Endothelial cell (in vitro differentiated cells): ENCODE results near the gene IGSF9. TPM values are rescaled to one million over a fixed set of nuclear protein-coding genes. Genes with fewer than 3 reads are reported as not detected.
A peak's percentile ranks its signal among the peaks of the same experiment; 100 is the strongest.

Source experiments
- DNase-seq: peaks from one replicate; pipeline ENCODE4 v3.0.0; 2021; ENCODE audit warnings: low spot score
- H3K27ac Mint-ChIP-seq: one replicate; pipeline ENCODE4 v1.8.0; 2021; ENCODE audit warnings: mixed read lengths, inconsistent platforms; ENCODE audit not compliant: unreplicated experiment
- H3K27me3 Mint-ChIP-seq: one replicate; pipeline ENCODE4 v1.8.0; 2021; ENCODE audit warnings: mild to moderate bottlenecking, moderate library complexity, mixed read lengths, inconsistent platforms; ENCODE audit not compliant: unreplicated experiment
- H3K36me3 Mint-ChIP-seq: one replicate; pipeline ENCODE4 v1.8.0; 2021; ENCODE audit warnings: mild to moderate bottlenecking, low read depth, mixed read lengths, inconsistent platforms; ENCODE audit not compliant: unreplicated experiment
- H3K4me1 Mint-ChIP-seq: one replicate; pipeline ENCODE4 v1.8.0; 2021; ENCODE audit warnings: mild to moderate bottlenecking, mixed read lengths, inconsistent platforms; ENCODE audit not compliant: unreplicated experiment
- H3K4me3 Mint-ChIP-seq: one replicate; pipeline ENCODE4 v1.8.0; 2021; ENCODE audit warnings: mild to moderate bottlenecking, mixed read lengths, inconsistent platforms; ENCODE audit not compliant: unreplicated experiment
- H3K9me3 Mint-ChIP-seq: one replicate; pipeline ENCODE4 v1.8.0; 2021; ENCODE audit warnings: mixed read lengths, inconsistent platforms; ENCODE audit not compliant: unreplicated experiment
- CTCF ChIP-seq: fragments of 200-600 bp; sonication (generic); IDR thresholded peaks from one replicate; pipeline ENCODE4 v1.5.0; 2021; ENCODE audit warnings: antibody characterized with exemption; ENCODE audit not compliant: unreplicated experiment
- total RNA-seq: library from RNA; stranded (reverse); fragmentation: NEBNext Ultra II Directional; extraction: Animal tissue kit (Norgen Biotek cat#: 25700); gene quantifications from one replicate; pipeline ENCODE4 v1.2.1, GENCODE V29; 2021; ENCODE audit not compliant: unreplicated experiment

IGSF9 gene
- total RNA-seq, 1 donor from 2014 or later, result 2.2 TPM

GRCh38 chr1:159924025-159924790 is 21.2 kb downstream of the IGSF9 start:
- H3K4me3 Mint-ChIP-seq, result peak overlapping the region; percentile 94
- H3K4me1 Mint-ChIP-seq, result peaks cover 20% of the 10 kb centered on the region
- peaks cover 30% of the 10 kb centered on the region for H3K36me3 Mint-ChIP-seq
- peaks cover 35% of the 10 kb centered on the region for H3K27me3 Mint-ChIP-seq
- DNase-seq, result peak; percentile 47
- H3K9me3 Mint-ChIP-seq, result peaks cover 3% of the 10 kb centered on the region
- H3K27ac Mint-ChIP-seq, result peak overlapping the region; percentile 100
- TF ChIP-seq CTCF, result no peak

- Mint-ChIP-seq H3K27ac (peak overlapping the region; percentile 100), H3K4me3 (peak overlapping the region; percentile 94), H3K36me3 (peaks cover 34% of the 10 kb centered on the region), H3K4me1 (peaks cover 20% of the 10 kb centered on the region), H3K9me3 (peaks cover 3% of the 10 kb centered on the region), H3K27me3 (peaks cover 38% of the 10 kb centered on the region)
- peak; percentile 70 for DNase-seq
- TF ChIP-seq CTCF, result no peak
Measured at GRCh38 chr1:159923203-159924024, 22.0 kb downstream of the IGSF9 start.

GRCh38 chr1:159922511-159923202 is 22.8 kb downstream of the IGSF9 start:
- Mint-ChIP-seq H3K27ac (peak overlapping the region; percentile 100), H3K27me3 (peaks cover 40% of the 10 kb centered on the region)
- TF ChIP-seq CTCF, result no peak

GRCh38 chr1:159921700-159922504 is 23.5 kb downstream of the IGSF9 start:
- TF ChIP-seq CTCF, result no peak
- no peak for DNase-seq
- Mint-ChIP-seq H3K27ac (peak overlapping the region; percentile 83), H3K4me3 (no peak overlapping the region), H3K27me3 (peaks cover 40% of the 10 kb centered on the region), H3K4me1 (peaks cover 27% of the 10 kb centered on the region), H3K36me3 (peaks cover 44% of the 10 kb centered on the region), H3K9me3 (peaks cover 3% of the 10 kb centered on the region)

More at GRCh38 chr1:159922511-159923202, 22.8 kb downstream of the IGSF9 start:
- Mint-ChIP-seq H3K4me1 (peaks cover 23% of the 10 kb centered on the region), H3K9me3 (peaks cover 3% of the 10 kb centered on the region), H3K36me3 (peaks cover 41% of the 10 kb centered on the region), H3K4me3 (peak overlapping the region; percentile 94)
- DNase-seq, result peak; percentile 25
